NCI-H1930 (cell line): Measurements from ENCODE around the gene OPRD1.

Experiments used
- DNase-seq, 2 experiments: peaks; one replicate each; lab custom pipeline; 2025; lab: John Stamatoyannopoulos, UW

Gene OPRD1

DNA sequence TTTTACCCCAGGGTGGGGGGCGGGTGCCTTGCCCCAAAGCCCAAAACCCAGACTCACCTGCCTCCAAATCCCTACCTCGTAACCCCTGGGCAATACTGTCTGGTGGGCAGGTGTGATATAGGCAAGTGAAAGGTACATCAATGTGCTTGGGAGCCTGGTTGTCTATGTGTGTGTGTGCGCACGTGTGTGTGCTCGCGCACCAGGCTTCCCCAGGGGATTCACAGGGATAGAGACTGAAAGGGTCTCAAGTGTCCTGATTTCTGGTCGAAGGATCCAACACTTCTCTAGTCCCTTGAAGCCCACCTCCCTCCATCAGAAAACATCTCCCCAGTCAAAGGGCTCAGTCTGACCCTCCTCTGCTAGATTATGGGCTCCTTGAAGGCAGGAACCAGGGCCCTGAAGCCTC, 73.5 kb downstream of the OPRD1 start:
- DNase-seq, result no peak

DNA sequence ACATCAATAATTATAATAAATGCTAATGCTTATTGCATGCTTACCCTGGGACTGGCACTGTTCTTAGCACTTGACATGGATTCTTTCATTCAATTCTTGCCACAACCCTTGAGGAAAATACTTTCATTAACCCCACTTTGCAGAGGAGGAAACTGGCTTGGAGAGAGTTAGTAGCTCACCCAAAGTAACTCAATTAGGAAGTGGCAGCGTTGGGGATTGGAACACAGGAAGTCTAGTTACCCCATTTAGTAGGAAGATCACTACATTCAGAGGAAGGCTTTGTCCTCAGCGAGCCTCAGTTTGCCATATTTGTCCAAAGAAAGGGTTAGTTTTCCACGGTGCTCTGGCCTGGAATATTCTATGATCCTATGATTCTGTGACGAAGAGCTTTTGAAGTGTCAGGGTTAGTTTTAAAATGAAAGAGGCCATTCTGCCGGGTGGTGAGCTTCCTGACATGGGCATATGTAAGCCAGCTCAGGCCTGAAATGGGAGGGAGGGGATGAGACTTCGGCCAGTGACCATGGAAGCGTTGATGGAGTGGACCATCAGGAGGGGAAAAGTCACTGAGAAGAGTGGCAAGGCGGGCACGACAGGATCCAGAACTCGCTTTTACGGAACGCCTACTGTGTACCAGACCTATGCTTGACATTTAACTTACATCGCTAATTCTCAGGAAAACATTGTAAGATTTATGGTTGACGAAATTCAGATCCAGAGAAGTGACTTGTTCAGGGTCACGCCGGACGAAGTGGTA, 74.2 kb downstream of the OPRD1 start:
- no peak for DNase-seq

DNA sequence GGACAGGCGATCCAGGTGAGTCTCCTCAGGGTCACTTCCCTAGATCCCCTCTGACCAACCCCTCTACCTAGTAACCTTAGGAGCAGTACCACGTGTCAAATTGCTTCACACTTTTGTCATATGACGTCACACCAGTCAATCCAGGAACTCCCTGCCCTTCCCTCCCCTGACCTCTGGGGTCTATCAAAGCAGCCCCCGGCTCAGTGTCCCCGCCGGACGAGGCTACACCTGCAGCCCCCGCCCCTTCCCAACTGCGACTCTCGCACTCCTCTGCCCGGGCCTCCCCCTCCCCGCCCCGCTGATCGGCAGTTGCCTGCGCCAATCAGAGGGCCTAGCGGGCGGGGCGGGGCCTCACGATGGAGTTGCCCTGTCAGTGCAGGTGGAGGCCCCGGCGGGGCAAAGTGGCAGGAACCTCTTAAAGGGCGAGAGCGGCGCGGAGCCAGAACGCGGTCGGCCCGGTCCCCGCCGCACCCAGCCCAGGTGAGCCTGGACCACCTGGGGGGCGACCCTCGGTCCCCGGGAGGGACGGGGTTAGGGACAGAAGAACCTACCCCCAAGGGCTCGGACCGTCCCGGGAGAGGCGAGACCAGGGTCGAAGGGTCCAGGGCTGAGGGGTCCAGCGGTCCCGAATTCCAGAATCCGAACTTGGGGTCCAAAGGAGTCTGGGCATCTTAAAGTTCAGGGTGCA, 74.9 kb downstream of the OPRD1 start:
- DNase-seq, result peak; percentile 57 to 72

DNA sequence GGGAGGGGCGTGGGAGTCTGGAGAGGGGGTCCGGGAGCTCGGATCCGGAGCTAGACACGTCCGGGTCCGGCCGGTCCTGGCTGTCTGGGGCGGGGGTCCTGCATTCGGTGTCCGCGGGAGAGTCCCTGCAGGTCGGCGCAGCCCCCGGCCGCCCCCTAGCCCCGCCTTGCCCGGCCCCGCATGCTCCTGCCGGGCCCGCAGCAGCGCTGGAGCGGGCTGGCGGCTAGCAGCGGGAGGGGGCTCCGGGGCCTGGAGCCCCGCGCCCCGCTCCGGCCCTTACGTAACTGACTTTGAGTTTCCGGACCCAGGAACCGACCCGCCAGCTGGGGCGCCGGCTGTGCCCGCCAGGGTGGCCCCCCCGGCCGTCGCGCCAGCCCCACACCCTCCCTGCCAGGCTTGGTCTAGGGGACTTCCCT, 75.5 kb downstream of the OPRD1 start:
- no peak for DNase-seq

DNA sequence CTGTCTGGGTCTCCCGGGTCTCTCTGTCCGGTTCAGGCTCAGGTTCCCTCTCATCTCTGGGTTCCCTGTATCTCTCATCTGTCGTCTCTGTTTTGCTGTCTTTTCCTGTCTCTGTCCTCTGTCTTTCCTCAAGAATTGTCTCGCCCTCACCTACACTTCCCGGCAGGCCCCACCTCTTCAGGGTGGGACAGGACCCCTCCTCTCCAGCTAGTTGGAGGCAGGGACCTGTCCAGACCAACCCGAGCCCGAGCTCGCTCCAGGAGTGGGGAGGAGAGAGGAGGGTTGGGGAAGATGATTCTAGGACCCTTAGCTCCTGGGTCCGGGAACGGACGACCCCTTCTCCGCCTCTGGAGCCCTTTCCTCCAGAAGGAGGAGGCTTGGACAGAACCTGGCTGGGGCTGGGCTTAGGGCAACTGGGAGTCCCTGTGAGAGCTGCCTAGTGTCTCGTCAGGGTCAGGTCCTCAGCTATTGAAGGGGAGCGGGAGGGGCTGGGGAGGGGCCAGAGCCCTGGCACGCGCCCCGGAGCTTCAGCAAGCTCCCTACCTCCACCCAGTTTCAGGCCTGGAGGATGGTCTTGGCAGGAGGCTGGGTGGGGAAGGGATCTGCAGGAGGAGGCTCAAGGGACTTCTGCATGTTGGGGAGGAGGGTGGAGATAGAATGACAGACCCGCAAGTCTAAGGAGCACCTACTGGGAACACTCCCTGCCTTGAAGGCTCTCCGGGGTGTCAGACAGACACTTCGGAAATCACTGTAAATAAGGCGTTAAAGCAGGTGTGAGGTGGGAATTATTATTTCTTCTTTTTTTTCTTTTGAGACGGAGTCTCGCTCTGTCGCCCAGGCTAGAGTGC, 76.1 kb downstream of the OPRD1 start:
- no peak for DNase-seq

DNA sequence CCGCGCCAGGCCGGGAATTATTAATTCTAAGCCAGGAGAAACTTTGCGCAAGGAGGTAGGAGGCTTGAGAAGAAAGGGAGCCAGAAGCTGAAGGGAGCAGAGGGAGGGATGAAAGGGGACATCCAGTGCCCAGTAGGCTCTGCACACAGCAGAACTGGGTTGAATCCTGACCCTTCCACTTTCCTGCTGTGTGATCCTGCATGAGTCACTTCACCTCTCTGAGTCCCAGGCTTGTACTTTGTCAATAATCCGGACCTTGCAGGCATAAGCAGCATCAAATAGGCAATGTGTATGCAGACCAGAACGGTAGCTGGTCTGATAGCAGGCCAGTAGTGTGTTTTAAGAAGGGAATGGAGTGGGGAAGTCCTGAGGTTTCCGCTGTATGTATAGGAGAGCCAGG, 76.9 kb downstream of the OPRD1 start:
- no peak for DNase-seq

DNA sequence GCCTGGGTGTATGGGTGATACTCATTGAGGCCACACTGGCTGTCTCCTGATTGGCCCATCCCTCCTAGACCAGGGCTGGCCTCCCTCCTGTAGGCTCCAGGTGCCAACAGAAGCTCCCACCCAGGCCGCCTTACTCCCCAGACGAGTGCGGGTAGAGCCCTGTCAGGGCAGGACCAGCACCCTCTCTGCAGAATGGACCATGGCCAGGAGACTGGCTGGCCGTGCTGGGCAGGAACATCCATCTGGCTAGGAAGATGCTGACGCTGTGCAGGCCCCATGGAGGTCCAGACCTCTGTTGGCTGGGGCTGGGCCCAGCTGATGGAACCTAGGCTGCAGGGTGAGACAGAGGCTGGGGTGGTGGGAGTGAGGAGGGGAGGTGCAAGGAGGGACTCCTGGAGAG, 77.4 kb downstream of the OPRD1 start:
- DNase-seq, result no peak

DNA sequence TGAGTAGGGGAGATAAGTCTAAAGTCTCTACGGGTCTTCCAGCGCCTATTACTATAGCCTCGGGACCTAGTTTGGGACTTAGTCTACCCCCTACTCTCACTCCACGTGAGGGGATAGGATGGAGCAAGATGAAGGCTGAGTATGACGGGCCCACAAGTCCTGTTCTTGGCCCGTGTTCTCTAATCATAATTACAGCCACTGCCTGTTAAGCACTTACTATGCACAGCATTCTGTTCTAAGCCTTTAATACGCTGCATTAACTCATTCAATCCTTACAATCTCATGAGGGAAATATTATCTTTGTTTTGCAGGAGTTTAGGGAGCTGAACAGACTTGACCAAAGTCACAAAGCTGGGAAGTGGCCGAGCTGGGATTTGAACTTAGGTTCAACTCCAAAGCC, 78.5 kb downstream of the OPRD1 start:
- no peak for DNase-seq

DNA sequence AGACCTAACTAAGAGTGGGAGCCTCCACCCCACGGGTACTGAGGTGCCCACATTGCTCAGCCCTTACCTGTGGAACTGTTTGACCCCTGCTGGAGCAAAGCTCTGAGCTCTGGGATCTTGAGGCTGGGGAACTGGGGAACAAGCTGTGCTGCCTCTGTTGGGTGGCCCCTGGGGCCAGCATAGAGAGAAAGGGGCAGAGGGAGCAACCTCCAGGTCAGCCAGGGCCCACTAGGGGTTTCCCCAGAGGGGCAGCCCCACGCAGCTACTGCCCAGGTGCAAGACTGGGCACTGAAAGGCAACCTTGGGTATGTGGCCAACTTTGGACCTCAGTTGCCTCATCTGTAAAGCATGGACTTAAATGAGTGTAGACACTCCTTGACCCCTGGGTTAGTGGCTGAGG, 78.9 kb downstream of the OPRD1 start:
- DNase-seq, result no peak

DNA sequence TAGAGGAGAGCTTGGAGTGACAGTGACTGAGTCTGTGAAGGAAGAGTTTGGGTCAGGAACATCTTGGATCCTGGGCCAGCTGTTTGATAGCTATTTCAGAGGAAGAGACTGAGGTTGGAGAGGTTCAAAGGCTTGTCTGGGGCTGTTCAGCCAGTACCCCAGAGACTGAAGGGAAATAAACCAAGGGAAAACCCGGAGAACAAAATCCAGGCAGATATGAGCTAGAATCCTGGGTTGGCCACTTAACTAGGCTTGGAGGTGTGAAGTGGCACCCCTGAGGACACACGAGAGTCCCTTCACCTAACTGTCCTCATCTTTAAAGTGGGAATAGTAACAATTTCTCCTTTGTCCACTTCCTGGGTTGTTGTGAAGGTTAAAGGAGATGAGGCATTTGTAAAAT, 79.3 kb downstream of the OPRD1 start:
- DNase-seq, result no peak

DNA sequence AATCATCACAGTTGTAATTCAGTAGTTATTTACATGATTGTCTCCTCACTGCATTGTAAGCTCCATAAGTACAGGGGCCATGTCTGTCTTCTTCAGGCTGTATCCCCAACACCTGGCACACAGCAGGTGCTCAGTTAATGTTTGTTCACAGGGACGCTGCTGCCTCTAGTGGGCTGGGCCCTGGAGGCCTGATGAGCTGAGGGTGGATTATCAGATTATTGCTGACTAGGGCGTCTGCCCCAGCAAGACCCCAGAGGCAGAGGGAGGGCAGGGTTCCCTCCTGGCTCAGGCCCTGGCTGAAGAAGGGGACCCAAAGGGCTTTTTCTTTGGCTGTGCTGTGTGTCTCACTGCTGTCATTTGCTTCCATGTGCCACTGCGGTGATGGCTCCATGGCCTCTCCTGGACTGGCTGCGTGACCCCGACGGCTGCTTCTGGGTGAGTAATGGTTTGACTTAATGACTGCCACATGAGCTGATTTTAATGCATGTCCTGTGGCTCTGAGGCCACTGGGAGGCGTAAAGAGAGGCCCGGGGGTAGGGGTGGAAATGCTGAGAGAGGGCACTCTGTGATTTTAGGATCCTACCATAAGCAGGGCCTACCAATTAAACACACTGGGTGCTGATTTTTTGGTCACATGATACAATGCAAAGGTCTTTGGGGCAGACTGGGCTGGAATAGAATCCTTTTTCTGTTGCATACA, 81.6 kb downstream of the OPRD1 start:
- no peak for DNase-seq

DNA sequence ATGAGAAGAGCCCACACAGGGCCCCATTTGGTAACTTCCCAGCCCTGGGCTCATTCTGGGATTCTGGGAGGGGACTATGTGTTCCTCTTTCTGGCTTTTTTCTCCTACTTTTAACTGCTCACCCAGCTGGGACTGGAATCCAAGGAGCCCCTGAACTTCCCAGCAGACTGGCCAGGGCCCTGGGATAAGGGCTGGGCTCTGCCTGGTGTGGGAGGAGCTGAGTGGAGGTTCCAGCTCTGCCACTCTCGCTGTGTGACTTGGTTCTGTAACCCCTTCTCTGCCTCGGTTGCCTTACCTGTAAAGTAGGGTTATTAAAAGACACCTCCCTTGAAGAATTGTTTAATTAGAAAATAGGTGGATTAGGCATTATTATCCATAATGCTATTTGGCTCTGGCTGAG, 82.8 kb downstream of the OPRD1 start:
- DNase-seq, result no peak

DNA sequence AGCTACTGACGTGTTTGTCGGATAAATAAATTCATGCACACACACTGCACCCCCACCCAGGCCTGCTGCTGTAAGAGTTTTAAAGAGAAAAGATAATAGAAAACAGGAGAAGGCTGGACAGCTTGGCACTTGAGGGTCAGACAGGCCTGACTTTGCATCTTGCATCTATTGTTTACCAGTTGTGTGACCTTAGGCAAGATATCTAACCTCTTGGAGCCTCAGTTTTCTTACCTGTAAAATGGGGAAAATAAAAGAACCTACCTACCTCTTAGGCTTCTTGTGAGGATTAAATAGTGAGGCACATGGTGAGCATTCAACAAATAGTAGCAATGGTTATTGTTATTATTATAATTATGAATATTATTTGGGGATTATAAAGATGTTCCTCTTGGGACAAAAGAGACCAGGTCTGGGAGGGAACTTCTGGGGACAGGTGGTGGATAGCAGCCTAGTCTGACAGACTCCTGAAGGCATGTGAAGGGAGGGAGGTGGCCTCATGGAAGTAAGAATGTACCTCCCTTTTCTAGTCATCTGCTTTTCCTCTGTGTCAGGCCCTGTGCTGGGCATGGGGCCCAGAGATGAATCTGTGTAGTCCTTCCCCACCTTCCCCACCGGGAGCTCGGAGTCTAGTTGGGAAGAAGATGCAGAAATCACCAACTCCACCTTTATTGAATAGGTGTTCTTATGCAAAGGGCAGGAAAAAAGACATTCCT, 84.1 kb downstream of the OPRD1 start:
- no peak for DNase-seq

DNA sequence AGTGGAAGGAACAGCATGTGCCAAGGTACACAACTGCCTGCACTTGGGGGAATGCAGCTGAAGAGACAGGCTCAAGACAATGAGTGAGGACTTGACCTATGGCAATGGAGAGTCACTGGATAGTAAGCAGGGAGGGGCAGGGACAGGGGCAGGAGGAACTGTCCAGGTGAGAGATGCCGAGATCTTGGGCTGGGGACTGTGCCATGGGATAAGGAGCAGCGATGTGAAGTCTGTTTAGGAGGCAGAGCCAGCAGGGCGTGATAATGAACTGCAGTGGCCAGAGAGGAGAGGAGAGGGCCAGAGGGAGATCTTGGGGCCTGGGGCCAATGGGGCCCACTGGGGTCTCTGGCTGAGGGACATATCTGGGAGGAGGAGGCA, 84.6 kb downstream of the OPRD1 start:
- no peak for DNase-seq

DNA sequence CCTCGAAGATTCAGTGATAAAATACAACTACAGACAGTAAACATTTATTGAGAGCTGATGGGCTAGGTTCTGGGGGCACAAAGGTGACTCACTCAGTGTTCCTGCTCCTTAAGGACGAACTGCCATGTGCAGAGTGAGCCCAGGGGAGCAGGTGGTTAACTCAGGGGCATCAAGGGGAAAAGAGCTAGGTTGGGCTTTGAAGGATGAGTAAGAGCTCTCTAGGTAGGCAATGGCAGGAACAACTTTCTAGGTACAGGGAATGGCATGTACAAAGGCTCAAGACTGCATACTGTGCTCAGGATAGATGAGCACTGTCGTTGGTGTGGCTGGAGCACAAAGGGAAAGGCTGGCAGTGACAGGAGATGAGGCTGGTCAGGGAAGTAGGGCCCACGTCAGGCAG, 85.8 kb downstream of the OPRD1 start:
- DNase-seq, result no peak

DNA sequence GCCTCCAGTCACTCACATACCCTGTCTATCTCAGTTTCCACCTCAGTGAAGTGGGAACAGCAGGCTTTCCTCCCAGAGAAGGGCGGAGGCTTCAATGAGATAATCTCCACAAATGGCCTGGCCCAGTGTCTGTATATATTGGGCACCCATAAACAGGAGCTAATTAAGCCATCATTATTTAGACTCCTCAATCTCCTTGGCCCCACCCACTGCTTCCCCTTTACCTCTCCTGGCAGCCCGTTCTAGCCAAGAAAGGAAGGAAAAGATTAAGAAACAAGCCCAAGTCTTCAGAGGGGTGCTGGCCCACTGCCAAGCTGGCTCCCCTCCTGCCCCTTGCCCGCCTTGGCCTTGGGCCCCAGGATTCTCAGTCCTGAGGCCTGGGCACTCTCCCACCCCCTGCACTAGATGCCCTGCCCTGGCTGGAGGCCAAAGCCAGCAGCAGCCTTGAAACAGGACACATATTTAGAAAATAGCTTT, 86.5 kb downstream of the OPRD1 start:
- DNase-seq, result no peak

DNA sequence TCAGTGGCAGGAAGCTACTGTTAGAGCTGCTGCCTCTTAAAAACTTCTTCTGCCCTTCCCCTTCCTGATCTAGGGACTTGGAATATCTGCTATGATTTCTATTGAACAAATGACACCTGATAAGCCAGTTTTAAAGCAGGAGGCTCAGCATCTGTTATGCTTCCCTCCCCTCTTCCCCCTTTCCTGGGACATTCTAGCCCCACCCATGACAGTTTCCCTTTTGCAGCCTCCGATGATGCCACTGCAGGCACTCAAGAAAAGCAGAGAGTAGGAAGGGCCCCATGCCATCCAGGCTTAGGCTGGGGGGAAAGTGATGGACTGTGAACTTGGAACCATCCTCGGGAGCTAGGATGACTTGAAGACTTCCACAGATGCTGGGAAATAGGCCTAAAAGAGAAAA, 87.3 kb downstream of the OPRD1 start:
- DNase-seq, result no peak

DNA sequence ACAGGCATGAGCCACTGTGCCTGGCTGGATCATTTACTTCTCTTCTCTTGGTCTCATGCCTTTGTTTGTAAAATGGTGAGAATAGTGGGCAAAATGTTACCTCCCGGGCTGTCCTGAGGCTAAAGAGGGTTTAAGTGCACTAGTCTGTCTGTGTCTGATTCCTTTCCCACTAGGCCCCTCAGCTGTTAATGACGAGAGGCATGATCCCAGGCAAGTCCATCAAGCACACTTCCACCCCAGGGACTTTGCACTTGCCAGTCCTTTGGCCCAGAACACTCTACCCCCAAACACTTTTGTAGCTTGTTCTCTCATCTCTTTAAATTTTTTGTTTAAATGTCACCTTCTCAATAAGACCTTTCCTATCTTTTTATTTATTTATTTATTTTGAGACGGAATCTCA, 88.6 kb downstream of the OPRD1 start:
- DNase-seq, result no peak

DNA sequence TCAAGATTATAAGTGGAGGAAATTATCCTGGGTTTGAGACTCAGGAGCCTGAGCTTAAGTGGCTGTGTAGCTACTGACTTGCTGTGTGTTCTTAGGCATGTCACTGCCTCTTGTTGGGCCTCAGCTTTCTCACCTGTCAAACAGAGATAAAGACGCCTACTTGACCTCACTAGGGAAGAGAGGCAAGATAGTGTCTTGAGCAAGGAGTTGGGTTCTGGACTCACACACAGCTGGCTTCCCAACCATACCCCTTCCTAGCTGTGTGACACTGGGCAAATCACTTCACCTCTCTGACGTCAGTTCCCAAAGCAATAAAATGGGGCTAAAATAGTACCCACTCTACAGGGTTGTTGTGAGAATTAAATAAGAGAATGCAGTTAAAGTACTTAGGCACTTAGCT, 90.8 kb downstream of the OPRD1 start:
- no peak for DNase-seq

DNA sequence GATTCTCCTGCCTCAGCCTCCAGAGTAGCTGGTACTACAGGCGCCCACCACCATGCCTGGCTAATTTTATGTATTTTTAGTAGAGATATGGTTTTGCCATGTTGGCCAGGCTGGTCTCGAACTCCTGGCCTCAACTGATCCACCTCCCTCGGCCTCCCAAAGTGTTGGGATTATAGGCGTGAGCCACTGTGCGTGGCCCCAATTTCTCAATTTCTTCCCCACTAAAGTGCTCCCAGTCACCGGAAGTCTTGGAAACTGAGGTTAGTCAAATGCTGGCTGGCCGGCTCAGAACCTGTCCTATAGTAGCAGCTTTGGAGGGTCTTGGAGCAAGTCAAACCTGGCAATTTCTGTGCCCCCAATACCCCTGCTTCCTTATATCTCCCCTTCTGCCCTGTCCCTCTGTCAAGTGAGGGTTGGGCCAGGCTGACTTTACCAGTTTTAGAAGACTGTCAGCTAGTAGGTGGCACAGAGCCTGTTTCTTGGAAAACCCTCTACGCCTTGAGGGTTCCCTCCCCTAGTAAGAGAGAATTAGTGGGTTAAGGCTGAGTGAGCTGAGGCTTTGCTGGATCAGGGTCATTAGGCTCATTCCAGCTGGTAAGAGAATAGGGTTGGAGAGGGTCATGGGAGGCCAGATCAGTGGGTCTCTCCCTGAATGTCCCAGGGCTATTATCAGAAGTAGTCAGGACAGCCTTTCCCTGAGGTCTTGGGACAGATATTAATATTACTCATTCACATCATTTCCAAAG, 94.1 kb downstream of the OPRD1 start:
- no peak for DNase-seq

DNA sequence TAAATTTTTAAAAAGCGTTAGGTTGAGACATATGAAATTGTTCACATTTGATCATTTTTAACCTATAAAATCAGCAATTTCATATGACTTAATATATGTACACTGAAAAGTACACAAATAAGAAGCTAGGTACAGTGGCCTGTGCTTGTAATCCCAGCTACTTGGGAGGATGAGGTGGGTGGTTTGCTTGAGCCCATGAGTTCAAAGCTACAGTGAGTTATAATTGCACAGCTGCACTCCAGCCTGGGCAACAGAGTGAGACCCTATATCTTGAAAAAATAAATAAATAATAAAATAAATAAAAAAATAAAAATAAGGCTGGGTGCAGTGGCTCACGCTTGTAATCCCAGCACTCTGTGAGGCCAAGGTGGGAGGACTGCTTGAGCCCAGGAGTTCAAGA, 97.2 kb downstream of the OPRD1 start:
- DNase-seq, result no peak
